CD14-positive monocyte (primary cell): ENCODE results near the gene ZNF287. TPM values are rescaled to one million over a fixed set of nuclear protein-coding genes. Genes with fewer than 3 reads are reported as not detected.

ENCODE experiments used
- DNase-seq, 3 donors: peaks; one replicate each; pipeline ENCODE4 v3.0.0-alpha.2; 2011 to 2022
- H2AFZ ChIP-seq: 2 replicates; pipeline ENCODE4 v1.6.0; 2012; ENCODE audit warnings: mild to moderate bottlenecking, low read depth, low read length, inconsistent platforms; ENCODE audit not compliant: insufficient read depth, poor library complexity, severe bottlenecking
- H3K27ac ChIP-seq, 2 donors: 1 replicate in 1 of 2; 2 replicates in 1 of 2; pipeline ENCODE4 v1.5.1; 2012 to 2013; ENCODE audit warnings: low read length in 2 of 2, control low read depth in 1 of 2, inconsistent platforms in 1 of 2, low read depth in 1 of 2, mild to moderate bottlenecking in 1 of 2
- H3K27me3 ChIP-seq, 2 donors: one replicate each; pipeline versions ENCODE4 v1.6.0 to v1.6.1; 2011 to 2013; ENCODE audit warnings: low read length in 2 of 2; ENCODE audit not compliant: control insufficient read depth in 2 of 2, insufficient read depth in 2 of 2
- H3K36me3 ChIP-seq, 2 donors: replicated peaks in 1 of 2; 1 replicate in 1 of 2; 2 replicates in 1 of 2; pipeline versions ENCODE4 v1.5.1 to v1.6.1; 2012 to 2013; ENCODE audit warnings: low read length in 2 of 2, control low read depth in 1 of 2, inconsistent platforms in 1 of 2, mild to moderate bottlenecking in 1 of 2; ENCODE audit not compliant: insufficient read depth in 2 of 2, control insufficient read depth in 1 of 2
- H3K4me1 ChIP-seq, 2 donors: 1 replicate in 1 of 2; 2 replicates in 1 of 2; pipeline versions ENCODE4 v1.5.1 to v1.6.1; 2012 to 2013; ENCODE audit warnings: low read length in 2 of 2, control low read depth in 1 of 2, inconsistent platforms in 1 of 2, mild to moderate bottlenecking in 1 of 2, moderate library complexity in 1 of 2; ENCODE audit not compliant: insufficient read depth in 2 of 2, control insufficient read depth in 1 of 2
- H3K4me2 ChIP-seq: replicated peaks from 2 replicates; pipeline ENCODE3; 2012; ENCODE audit warnings: low read length, moderate library complexity, mild to moderate bottlenecking; ENCODE audit not compliant: poor library complexity, severe bottlenecking; ENCODE audit errors: extremely low read depth
- H3K4me3 ChIP-seq, 3 experiments: fragments of 200-600 bp in 1 of 3; sonication (generic) in 1 of 3; replicated peaks in 1 of 3; 1 replicate in 2 of 3; 2 replicates in 1 of 3; pipeline ENCODE4 v1.5.1; 2011 to 2013; ENCODE audit warnings: low read length in 3 of 3, mild to moderate bottlenecking in 3 of 3, control low read depth in 2 of 3, low read depth in 2 of 3, inconsistent platforms in 1 of 3, moderate library complexity in 1 of 3
- H3K79me2 ChIP-seq: 2 replicates; pipeline ENCODE4 v1.6.0; 2012; ENCODE audit warnings: mild to moderate bottlenecking, control low read depth, inconsistent platforms, low read length, moderate library complexity; ENCODE audit not compliant: insufficient read depth
- H3K9ac ChIP-seq: 2 replicates; pipeline ENCODE4 v1.6.0; 2017; ENCODE audit warnings: low read length, mild to moderate bottlenecking; ENCODE audit not compliant: insufficient read depth, poor library complexity, severe bottlenecking
- H3K9me3 ChIP-seq, 2 donors: replicated peaks in 1 of 2; 1 replicate in 1 of 2; 2 replicates in 1 of 2; pipeline versions ENCODE4 v1.5.1 to v1.6.1; 2012 to 2013; ENCODE audit warnings: low read length in 2 of 2, control low read depth in 1 of 2; ENCODE audit not compliant: control insufficient read depth in 1 of 2, insufficient read depth in 1 of 2
- H4K20me1 ChIP-seq: 2 replicates; pipeline ENCODE4 v1.6.0; 2012; ENCODE audit warnings: mild to moderate bottlenecking, low read length, control low read depth, moderate library complexity; ENCODE audit not compliant: insufficient read depth
- H3K27ac Mint-ChIP-seq, 7 donors: one replicate each; pipeline ENCODE4 v1.8.0; 2020; ENCODE audit warnings: mild to moderate bottlenecking in 7 of 7, mixed read lengths in 7 of 7, moderate library complexity in 6 of 7, inconsistent platforms in 2 of 7
- H3K27me3 Mint-ChIP-seq, 3 donors: one replicate each; pipeline ENCODE4 v1.8.0; 2021 to 2022; ENCODE audit warnings: low read depth in 3 of 3, mild to moderate bottlenecking in 3 of 3, mixed read lengths in 3 of 3, moderate library complexity in 3 of 3, inconsistent platforms in 1 of 3
- H3K36me3 Mint-ChIP-seq, 2 donors: one replicate each; pipeline ENCODE4 v1.8.0; 2020; ENCODE audit warnings: mixed read lengths in 2 of 2, inconsistent platforms in 1 of 2, mild to moderate bottlenecking in 1 of 2
- H3K4me1 Mint-ChIP-seq: one replicate; pipeline ENCODE4 v1.8.0; 2020; ENCODE audit warnings: mild to moderate bottlenecking, mixed read lengths
- H3K4me3 Mint-ChIP-seq, 2 donors: one replicate each; pipeline ENCODE4 v1.8.0; 2020; ENCODE audit warnings: mild to moderate bottlenecking in 2 of 2, mixed read lengths in 2 of 2, moderate library complexity in 1 of 2
- H3K9me3 Mint-ChIP-seq, 7 donors: one replicate each; pipeline ENCODE4 v1.8.0; 2020 to 2022; ENCODE audit warnings: mixed read lengths in 7 of 7, mild to moderate bottlenecking in 6 of 7, moderate library complexity in 6 of 7, inconsistent platforms in 2 of 7
- CTCF ChIP-seq: fragments of 200-600 bp; IDR thresholded peaks from one replicate; pipeline ENCODE4 v1.8.0; 2022; ENCODE audit warnings: antibody characterized with exemption, mild to moderate bottlenecking
- WGBS: methylation state at CpG from one replicate; pipeline ENCODE4 v1.1.5; 2013; ENCODE audit warnings: missing lambda C conversion rate; ENCODE audit not compliant: insufficient coverage; 5-methylcytosine and 5-hydroxymethylcytosine counted together
- intact Hi-C, 2 donors: fragments of 100-400 bp; cut with micrococcal nuclease; formaldehyde crosslinking; loops; one replicate each; pipeline versions ENCODE4 v1.15.0 to v1.15.1; 2023
- polyA plus RNA-seq, 3 donors: library from polyadenylated mRNA; depleted of rRNA in 1 of 3; unstranded in 2 of 3; stranded (reverse) in 1 of 3; fragments of 300-500 nt in 2 of 3; fragments of >200 nt in 1 of 3; fragmentation: Illumina TruSeq in 2 of 3; gene quantifications; 1 replicate in 2 of 3; 2 replicates in 1 of 3; pipeline ENCODE4 v1.2.3, GENCODE V29; 2012 to 2021

ZNF287 gene
- polyA plus RNA-seq, 3 donors: 0.25 to 0.53 TPM; not detected in 1

GRCh38 chr17:16552637-16553045 is 16.4 kb downstream of the ZNF287 start:
- Mint-ChIP-seq H3K4me1 (no peaks in the 10 kb centered on the region), H3K27ac (no peak overlapping the region), H3K27me3 (peaks cover 0 to 2% (median 1%) of the 10 kb centered on the region in 3 donors), H3K9me3 (peaks cover 50 to 87% (median 74%) of the 10 kb centered on the region in 7 donors), H3K4me3 (no peak overlapping the region), H3K36me3 (peaks cover 0 to 5% of the 10 kb centered on the region in 2 donors)
- H4K20me1 ChIP-seq: no peaks in the 10 kb centered on the region
- H3K9me3 ChIP-seq: peaks cover 28 to 86% of the 10 kb centered on the region in 2 donors
- no CpG with 5 or more reads among the region's 3 CpGs for WGBS
- peaks cover 0 to 15% of the 10 kb centered on the region in 2 donors for H3K36me3 ChIP-seq
- no peak for TF ChIP-seq CTCF
- H3K79me2 ChIP-seq: no peaks in the 10 kb centered on the region
- intact Hi-C loops: no loop called here
- H2AFZ ChIP-seq: no peak overlapping the region
- H3K27me3 ChIP-seq: no peaks in the 10 kb centered on the region
- no peak overlapping the region for H3K9ac ChIP-seq
- peak overlapping the region in 1 of 3 experiments; percentile 17 for H3K4me3 ChIP-seq
- no peaks in the 10 kb centered on the region for H3K4me1 ChIP-seq
- H3K4me2 ChIP-seq: no peak overlapping the region
- DNase-seq: no peak
- H3K27ac ChIP-seq: no peak overlapping the region

GRCh38 chr17:16551878-16552636 is 16.9 kb downstream of the ZNF287 start:
- no CpG with 5 or more reads among the region's 4 CpGs for WGBS
- Histone ChIP-seq H3K27ac (no peak overlapping the region), H3K4me2 (no peak overlapping the region), H3K27me3 (no peaks in the 10 kb centered on the region), H3K4me3 (peak overlapping the region in 1 of 3 experiments; percentile 17), H3K79me2 (no peaks in the 10 kb centered on the region), H3K9me3 (peaks cover 29 to 89% of the 10 kb centered on the region in 2 donors), H3K36me3 (peaks cover 0 to 15% of the 10 kb centered on the region in 2 donors), H2AFZ (no peak overlapping the region), H3K4me1 (no peaks in the 10 kb centered on the region), H4K20me1 (no peaks in the 10 kb centered on the region), H3K9ac (no peak overlapping the region)
- Mint-ChIP-seq H3K27me3 (peaks cover 0 to 2% (median 1%) of the 10 kb centered on the region in 3 donors), H3K4me1 (no peaks in the 10 kb centered on the region), H3K36me3 (peaks cover 0 to 5% of the 10 kb centered on the region in 2 donors), H3K9me3 (peaks cover 53 to 87% (median 70%) of the 10 kb centered on the region in 7 donors), H3K27ac (no peak overlapping the region), H3K4me3 (no peak overlapping the region)
- TF ChIP-seq CTCF: no peak
- intact Hi-C loops: no loop called here
- no peak for DNase-seq
